ENCODE measurements around the gene RNASE13. TPM values are rescaled to one million over a fixed set of nuclear protein-coding genes. Genes with fewer than 3 reads are reported as not detected.

Gene RNASE13
- total RNA-seq, 2 donors from 2014 or later: not detected

- Histone ChIP-seq H3K27me3 (ENCODE audit: control insufficient read depth, insufficient read depth, low read length, poor library complexity, severe bottlenecking) (no peaks in the 10 kb centered on the region), H3K4me3 (ENCODE audit: low read length) (no peak overlapping the region), H3K9me3 (ENCODE audit: control insufficient read depth, low read length) (no peaks in the 10 kb centered on the region), H3K4me1 (ENCODE audit: control insufficient read depth, insufficient read depth, low read length) (peaks cover 7% of the 10 kb centered on the region), H3K27ac (ENCODE audit: low read depth, low read length) (no peak overlapping the region), H3K9ac (ENCODE audit: extremely low read depth, low read length, poor library complexity, severe bottlenecking) (no peak overlapping the region), H3K36me3 (ENCODE audit: control insufficient read depth, insufficient read depth, low read length) (no peaks in the 10 kb centered on the region)
- DNase-seq: no peak
- Mint-ChIP-seq H3K27ac (no peak overlapping the region), H3K27me3 (ENCODE audit: insufficient read depth) (peaks cover 6% of the 10 kb centered on the region), H3K4me1 (peaks cover 18% of the 10 kb centered on the region), H3K36me3 (ENCODE audit: low read depth) (no peaks in the 10 kb centered on the region), H3K4me3 (no peak overlapping the region), H3K9me3 (no peaks in the 10 kb centered on the region)
- 46 to 69% methylated on average over 3 of the region's 3 CpGs for WGBS, 2 experiments (ENCODE audit: insufficient coverage in 1 of 2, insufficient read length in 1 of 2)
- no peak for TF ChIP-seq CTCF (conservative IDR thresholded peaks at IDR 0.05)
These were observed 28.9 kb upstream of the RNASE13 start for GRCh38 chr14:21063479-21063878.

DNA sequence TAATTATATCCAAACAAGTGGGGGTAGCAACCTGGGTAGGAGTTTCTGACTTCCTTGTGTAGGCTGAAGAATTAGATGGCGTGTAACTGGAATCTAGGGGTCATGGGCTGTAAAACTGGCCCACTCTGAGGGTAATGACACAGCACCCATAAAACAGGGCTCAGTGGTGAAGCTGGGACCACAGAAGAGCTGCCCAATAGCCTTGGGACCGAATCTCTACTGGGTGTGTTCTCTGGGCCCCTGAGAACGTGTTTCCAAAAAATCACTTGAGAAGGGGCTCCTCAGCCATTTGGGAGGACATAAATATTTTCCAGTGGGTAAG, 26.7 kb upstream of the RNASE13 start:
- Mint-ChIP-seq H3K36me3 (ENCODE audit: low read depth) (no peaks in the 10 kb centered on the region), H3K27ac (no peak overlapping the region), H3K9me3 (no peaks in the 10 kb centered on the region), H3K4me1 (peaks cover 18% of the 10 kb centered on the region), H3K4me3 (no peak overlapping the region), H3K27me3 (ENCODE audit: insufficient read depth) (no peaks in the 10 kb centered on the region)
- 92 to 100% methylated on average over 1 to 3 of the region's 3 CpGs for WGBS, 2 experiments (ENCODE audit: insufficient coverage in 1 of 2, insufficient read length in 1 of 2)
- no peak overlapping the region for H3K27ac ChIP-seq (ENCODE audit: low read depth, low read length)
- H3K27me3 ChIP-seq (ENCODE audit: control insufficient read depth, insufficient read depth, low read length, poor library complexity, severe bottlenecking): no peaks in the 10 kb centered on the region
- no peak overlapping the region for H3K9ac ChIP-seq (ENCODE audit: extremely low read depth, low read length, poor library complexity, severe bottlenecking)
- no peak for TF ChIP-seq CTCF (conservative IDR thresholded peaks at IDR 0.05)
- no peak overlapping the region for H3K4me3 ChIP-seq (ENCODE audit: low read length)
- no peak for DNase-seq
- no peaks in the 10 kb centered on the region for H3K36me3 ChIP-seq (ENCODE audit: control insufficient read depth, insufficient read depth, low read length)
- H3K4me1 ChIP-seq (ENCODE audit: control insufficient read depth, insufficient read depth, low read length): peaks cover 4% of the 10 kb centered on the region
- H3K9me3 ChIP-seq (ENCODE audit: control insufficient read depth, low read length): no peaks in the 10 kb centered on the region

GRCh38 chr14:21060614-21061346, 26.2 kb upstream of the RNASE13 start:
- H3K36me3 ChIP-seq (ENCODE audit: control insufficient read depth, insufficient read depth, low read length): no peaks in the 10 kb centered on the region
- WGBS, 2 experiments (ENCODE audit: insufficient coverage in 1 of 2, insufficient read length in 1 of 2): 87 to 90% methylated on average over 11 to 13 of the region's 13 CpGs
- no peak for DNase-seq
- H3K27me3 Mint-ChIP-seq (ENCODE audit: insufficient read depth): no peaks in the 10 kb centered on the region
- peaks cover 20% of the 10 kb centered on the region for H3K4me1 Mint-ChIP-seq
- H3K4me1 ChIP-seq (ENCODE audit: control insufficient read depth, insufficient read depth, low read length): peaks cover 4% of the 10 kb centered on the region
- H3K36me3 Mint-ChIP-seq (ENCODE audit: low read depth): no peaks in the 10 kb centered on the region
- H3K4me3 ChIP-seq (ENCODE audit: low read length): no peak overlapping the region
- no peaks in the 10 kb centered on the region for H3K9me3 Mint-ChIP-seq
- no peak overlapping the region for H3K27ac ChIP-seq (ENCODE audit: low read depth, low read length)
- H3K27me3 ChIP-seq (ENCODE audit: control insufficient read depth, insufficient read depth, low read length, poor library complexity, severe bottlenecking): no peaks in the 10 kb centered on the region
- H3K9ac ChIP-seq (ENCODE audit: extremely low read depth, low read length, poor library complexity, severe bottlenecking): no peak overlapping the region
- TF ChIP-seq CTCF (conservative IDR thresholded peaks at IDR 0.05): no peak
- H3K27ac Mint-ChIP-seq: no peak overlapping the region
- no peak overlapping the region for H3K4me3 Mint-ChIP-seq
- no peaks in the 10 kb centered on the region for H3K9me3 ChIP-seq (ENCODE audit: control insufficient read depth, low read length)
